SKM-1 (cell line): ENCODE results near the gene ADAMTS17.

Source experiments
- DNase-seq: peaks from one replicate; lab custom pipeline; 2025; ENCODE audit not compliant: unreplicated experiment; lab: John Stamatoyannopoulos, UW

Gene ADAMTS17

DNA sequence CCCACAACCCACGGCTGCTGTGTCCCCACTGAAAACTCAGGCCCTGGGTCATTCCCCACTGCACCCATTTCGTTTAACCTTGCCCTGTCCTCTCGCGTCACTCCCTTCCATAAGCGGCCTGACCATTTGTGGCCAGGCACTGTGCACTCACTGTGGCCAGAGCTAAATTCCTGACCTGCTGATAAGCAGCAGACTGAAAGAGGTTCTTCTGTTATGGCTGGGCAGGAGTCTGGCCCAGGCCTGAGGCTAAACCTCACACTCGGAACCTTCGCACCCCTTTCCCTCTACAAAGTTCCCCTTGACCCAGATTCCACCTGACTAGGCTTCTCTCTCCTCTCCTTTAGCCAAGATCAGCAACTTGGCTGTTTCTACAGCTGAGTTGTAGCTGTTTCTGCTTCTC lies 62.3 kb downstream of the ADAMTS17 start:
- DNase-seq: no peak

DNA sequence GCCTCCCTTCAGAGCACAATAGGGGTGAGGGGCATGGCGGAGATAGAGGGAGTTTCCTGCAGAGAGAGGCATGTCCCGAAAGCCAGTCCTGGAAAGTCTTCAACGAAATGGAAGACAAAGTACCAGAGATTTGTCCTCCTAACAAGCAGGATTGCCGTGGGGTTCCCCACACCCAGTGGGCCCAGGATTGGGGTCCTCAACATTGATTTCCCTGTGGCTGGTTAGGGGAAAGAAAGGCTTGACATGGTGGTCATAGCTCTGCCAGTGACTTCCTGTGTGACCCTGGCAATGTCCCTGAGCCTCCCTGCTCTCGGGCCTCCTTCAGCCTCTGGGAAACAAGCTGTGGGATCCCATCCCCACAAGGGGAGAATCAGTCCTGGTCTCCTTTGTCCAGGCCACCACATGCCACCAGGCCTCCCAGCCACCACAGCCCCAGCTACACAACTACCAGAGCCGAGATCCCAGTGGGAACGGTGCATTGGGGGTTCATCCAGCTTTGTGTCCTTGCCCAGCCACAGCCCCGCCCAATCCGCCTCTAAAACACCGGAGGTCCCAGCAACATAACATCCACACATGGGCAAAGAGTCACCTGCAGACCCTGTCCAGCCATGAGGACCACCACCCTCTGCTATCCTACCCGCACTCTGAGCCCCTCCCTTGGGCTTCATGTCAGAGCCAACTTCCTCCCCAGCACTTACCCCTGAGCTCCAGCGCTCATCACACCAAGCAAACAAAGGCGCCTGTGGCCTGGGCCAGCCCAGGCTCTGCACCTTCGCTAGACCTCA lies 63.0 kb downstream of the ADAMTS17 start:
- no peak for DNase-seq

DNA sequence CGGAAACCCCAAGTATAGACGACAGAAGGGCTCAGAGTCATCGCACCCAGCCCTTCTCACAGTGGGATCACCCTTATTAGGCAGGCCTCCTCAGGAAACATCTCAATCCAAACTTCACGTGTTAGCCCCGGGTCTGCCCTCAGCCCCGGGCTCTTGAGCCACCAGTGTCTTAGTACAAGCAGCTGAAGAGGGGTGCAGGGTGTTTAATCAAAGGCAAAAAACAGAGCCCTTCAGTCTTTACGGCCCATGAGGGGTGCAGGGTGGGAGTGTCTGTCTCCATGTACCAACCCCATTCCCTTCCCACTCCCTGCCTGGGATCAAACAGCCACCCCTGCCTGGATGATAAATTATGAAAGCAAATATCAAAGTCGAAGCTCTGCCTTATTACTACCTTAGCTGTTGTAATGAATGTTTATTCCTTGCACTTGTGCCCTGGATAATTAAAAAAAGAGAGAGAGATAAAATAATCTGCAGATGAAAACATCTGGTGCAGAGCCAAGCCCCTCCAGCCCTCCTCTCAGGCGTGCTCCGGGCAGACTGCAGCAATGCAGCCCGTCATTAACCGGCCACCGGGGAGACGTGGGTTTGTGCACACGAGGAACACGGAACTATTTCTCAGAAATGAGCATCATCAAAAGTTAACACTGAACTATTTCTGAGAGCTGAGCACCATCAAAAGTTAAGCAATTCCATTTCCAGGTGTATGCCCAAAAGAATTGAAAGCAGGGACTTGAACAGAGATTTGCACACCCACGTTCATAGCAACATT lies 64.5 kb downstream of the ADAMTS17 start:
- no peak for DNase-seq

DNA sequence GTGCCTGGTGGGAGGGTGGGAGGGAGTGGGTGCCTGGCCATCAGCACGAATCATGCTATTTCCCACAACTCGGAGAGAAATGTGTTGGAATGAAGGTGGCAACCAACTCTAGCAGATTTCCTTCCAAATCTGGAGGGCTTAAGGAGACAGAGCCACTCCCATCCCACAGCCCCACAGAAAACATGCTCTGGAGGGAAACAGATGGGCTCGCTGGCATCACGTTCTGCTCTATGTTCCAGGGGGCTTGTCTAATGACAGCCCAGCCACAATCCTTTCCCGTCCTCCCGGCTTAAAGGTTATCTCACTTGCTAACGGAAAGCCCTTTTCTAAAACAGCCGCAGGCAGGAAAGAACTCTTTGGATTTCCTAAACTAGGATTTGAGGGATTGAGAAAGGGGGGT lies 65.3 kb downstream of the ADAMTS17 start:
- DNase-seq: no peak

DNA sequence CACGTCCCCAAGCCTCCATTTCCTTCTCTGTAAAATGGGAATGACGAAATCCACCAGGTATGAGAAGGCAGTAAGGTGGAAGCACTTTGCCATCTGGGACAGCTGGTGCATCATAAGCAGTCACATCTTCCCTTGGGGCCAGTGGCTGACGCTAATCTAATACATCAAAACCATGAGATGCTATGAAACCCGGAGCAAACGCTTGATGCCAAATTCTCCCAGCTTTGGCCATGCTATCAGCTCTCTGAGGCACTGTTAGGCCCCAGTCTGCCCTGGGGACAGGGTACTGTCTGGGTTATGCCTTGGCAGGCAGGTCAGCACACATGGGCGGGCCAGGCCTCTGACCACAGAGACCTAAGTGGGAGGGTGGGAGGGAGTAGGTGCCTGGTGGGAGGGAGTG lies 66.1 kb downstream of the ADAMTS17 start:
- DNase-seq: no peak

DNA sequence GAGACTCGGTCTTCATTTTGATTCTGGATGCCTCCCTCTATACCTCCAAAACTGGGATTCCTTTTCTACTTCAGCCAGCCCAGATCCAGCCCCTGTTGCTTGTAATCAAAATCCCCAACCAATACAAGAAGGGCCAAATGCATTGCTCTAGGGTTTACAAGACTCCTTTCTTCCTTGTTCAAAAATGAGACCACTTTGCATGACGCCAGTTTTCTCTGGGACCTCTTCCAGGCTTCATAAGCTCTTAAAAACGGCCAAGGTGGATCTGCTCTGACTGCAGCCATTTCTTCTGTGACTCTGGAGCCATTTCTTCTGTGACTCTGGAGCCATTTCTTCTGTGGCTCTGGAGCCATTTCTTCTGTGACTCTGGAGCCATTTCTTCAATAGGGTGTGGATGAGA lies 71.9 kb downstream of the ADAMTS17 start:
- no peak for DNase-seq

DNA sequence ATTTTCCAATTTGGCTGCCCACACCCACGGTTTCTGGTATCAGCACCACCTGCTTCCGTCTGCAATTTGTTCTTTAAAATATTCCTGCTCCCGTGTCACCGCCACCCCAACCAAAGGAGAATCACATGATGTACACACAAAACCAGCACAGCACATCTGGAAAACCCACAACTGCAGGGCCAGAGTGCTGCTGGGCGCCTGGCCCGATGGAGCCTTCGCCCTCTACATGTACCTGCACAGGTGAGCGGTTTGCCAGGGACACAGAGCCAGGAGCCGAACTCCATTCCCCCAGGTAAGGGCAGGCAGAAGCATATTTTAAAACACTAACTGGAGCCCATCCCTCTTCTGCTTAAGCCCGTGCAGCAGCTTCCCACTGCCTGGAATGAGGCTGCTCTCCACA lies 75.6 kb downstream of the ADAMTS17 start:
- no peak for DNase-seq

DNA sequence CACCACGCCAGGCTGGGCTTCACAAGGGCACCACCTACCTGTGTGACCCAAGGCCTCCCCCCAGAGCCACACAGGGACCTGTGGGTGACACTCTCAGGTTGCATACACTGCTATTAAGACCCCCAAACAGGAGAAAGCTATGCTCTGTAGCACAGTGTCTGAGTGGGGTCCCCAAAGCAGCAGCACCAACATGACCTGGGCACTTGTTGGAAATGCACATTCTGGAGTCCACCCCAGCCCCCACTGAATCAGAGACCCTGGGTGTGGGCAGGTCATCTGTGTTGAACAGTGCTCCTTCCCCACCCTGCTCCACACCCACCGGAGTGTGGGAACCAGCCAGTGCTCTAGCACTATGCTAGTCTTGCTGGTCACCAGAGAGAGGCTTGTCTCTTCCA lies 76.1 kb downstream of the ADAMTS17 start:
- no peak for DNase-seq

DNA sequence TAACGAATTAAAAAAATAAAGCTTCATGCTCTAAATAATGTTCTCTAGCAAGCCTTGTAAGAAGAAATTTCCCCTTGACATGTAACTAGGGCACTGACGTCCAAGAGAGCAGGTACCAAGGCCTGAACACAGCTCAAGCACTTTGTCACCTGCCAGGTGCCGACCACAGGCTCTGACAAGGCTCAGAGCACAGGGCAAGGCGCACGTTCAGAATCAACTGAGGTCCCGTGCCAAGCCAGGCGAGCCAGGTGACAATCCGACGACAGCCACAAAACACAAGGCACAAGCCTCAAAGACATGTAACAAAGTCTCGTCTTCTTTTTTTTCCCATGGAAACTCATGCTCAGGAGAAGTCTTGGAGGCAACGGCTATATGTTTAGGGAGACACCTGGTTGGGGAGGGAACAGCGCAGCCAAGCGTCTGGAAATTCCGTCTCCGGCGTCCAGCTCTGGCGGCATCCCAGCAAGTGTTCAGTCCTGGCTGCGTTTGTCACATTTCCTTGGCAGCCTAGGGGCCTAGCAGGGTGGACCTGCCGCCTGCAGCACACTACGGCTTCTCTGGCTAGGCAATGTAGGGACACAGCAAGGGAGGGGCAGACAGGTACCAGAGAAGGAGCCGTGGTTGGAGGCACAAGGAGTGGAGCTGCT lies 76.7 kb downstream of the ADAMTS17 start:
- no peak for DNase-seq

DNA sequence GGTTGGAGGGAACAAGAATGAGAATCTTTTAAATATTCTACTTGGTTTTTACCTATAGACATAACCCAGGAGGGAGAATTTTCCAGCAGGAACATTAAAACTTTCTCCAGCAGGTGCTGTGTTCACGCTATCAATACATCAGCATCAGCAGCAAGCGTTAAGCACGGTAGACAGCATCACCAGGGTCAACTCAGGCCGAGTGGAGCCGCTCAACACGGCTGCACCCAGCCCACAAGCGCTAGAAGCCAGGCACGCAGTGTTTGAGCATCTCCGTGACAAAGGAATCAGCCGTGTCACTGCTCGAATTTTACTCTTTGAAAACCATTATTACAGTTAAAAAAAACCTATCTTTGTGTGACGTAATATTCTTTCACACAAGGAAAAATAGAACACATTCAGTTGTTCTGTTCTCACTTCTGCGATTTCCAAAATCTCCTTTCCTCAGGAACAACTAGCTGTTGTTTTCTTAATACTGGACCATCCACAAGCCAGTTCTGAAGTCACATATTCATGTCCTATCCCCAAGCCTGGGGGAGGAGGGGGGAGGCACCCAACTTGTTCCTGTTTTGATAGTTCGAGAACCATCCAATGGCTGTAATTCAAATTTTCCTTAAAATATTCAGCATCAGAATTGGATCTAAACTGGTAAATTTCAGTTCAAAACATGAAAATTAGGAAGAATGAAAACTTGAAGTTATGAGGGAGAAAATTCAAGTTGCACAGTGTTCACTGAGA lies 77.9 kb downstream of the ADAMTS17 start:
- no peak for DNase-seq

DNA sequence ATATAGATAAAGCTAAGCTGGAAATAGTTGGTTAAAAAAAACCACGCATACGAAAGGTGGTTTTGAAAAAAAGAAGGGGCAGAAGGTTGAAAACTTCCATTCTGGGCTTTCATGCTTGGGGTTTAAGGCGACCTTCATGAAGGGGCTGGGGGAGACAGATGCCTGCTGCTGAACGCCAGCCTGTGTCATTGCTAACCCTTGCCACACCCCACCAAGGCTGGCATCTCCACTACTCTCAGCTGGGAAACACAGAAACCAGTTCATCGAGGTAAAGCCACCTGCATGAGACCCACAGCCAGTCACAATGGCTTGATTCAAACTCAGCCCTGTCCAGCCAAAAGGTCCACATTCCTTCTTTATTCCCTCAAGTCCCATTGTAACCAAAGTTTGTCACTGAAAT lies 78.7 kb downstream of the ADAMTS17 start:
- no peak for DNase-seq

DNA sequence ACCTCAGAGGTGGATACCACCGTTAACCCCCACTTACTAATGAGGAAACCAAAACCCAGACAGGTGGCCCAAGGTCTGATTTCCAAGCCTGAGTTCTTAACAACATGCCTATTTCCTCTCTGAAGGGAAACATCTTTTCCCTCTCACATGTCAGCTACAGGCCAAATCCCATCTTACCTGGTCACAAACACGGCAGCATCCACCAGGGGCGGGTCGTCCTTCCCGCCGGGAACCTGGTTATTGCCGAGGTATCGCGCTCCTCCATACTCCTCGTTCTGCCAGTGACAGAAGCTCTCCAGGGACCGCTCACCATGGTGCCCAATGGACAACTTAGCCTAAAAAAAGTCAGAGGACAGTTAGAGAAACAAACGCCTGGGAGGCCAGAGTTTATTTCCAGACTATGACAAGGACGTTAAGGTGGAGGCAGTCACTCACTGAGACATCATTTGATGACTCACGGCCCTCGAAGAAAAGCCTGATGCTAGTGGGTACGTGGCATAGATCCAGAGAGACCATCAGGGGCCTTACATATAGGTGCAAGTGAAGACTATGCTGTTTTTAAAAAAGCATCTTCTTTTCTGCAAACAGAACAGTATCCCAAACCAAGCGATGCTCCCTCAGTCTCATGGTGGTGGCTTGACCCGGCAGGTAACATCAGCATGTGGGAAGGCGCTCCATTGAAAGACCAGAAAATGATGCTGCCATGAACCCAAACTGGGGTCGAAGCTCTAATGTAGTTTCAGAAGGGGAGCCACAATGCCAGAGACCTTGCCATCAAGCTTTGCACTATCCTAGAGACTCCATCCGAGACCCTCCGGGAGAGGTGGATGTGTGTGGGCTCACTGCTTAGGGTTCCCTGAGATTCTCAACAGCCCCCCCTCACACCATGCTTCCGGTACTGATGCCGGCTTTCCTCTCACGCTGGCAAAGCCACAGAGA lies 80.2 kb downstream of the ADAMTS17 start:
- no peak for DNase-seq

DNA sequence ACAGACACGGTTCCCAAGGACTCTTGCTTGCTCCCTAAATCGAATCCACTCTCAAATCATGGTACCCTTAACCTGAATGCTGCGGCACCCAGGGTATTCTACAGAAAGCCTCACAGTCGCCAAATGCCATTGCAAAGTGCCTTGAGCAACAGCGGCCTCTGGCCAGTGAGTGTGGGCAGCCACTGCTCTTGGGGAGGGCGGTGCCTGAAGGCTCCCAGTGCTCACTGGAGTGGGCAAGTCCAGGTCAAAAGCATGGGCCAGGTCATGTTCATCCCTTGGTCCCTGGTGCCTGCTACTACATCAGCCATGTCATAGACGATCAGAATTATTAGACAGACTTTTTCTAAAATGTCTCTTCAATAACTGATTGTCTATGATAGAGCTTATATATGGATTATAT lies 82.5 kb downstream of the ADAMTS17 start:
- no peak for DNase-seq

DNA sequence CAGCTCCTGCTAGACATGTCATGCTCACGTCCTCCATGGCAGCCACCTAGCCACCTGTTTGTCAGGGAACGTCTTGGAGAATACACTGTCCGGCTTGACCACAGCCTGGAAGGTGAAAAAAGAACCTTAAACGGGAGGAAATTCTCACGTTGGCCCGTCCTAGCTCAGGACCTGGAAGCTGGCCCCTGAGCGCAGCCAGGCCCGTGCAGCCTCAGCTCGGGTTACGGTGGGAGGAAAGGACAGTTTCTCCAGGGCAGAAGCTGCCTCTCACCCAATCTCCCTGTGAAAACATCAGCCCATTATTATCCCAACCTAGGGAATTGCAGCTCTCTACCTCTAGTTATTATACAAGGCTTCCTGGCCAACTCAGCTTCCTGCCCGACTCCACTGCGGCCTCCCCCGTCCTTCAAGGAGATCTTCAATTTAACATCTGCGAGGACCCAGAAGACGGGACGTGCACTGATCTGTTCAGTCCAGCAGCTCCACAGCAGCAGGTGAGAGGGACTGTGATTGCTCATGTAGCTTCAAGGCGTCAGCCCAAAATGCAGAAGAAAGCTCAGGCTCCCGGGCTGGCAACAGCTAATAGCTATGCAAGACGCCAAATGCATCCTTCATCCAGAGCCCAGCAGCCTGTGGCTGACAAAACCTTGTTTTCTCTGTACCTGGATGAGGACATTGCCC lies 84.7 kb downstream of the ADAMTS17 start:
- DNase-seq: no peak

DNA sequence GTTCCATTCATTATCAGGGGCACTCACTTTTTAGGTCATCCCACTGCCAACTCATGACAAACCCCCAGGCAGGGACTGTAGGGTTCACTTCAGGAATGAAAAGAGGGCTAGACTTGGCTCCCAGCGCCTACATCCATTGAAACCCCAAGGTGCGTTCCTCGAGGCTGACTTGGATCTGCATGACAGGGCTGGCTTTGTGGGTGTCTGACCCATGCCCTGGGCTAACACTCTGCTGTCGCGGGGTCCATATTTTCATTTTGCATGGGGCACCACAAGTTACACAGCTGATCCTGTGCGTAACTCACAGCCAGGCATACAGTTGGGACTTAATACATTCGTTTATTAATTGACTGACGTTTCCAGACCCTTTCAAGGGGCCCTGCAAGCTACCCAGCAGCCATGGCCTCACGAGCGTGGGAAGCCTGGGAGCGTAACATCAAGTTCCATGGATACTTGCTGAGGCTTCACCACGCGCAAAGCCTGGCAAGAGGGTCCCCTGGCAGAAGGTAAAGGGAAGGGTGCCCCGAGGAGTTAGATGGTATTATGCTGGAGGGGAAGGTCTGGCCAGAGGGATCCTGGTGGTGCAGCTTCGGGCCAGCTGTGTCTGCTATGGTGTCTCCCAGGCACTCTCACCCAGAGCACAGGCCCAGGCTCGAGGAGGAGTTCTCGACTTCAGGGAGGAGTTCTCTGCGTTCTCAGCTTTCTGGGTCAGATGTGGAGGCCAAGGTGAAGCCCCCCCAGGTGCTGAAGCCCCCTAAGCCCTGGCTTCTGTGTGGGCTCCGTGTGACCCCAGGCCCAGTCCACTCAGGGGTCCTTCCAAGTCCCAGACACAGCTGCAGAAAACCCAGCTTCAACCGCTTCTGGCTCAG lies 85.4 kb downstream of the ADAMTS17 start:
- DNase-seq: no peak

DNA sequence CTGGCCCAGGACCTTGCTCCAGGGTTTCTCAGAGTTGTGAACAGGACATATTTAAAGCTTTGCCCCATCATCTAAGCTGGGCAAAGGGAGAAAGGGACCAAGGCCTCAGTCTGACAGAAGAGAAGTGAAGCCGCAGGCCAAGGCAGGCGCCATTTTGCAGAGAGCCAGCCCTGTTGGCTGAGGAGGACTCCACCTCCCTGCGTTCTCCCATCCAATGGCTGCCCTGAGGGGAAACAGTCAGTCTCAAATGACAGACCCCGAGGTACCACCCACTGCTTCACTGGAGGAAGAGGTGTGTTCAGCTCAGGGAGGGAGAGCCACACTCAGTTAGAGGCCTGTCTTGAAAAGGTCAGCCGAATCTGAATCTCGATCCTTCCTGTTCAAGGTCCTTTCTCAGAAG lies 86.1 kb downstream of the ADAMTS17 start:
- DNase-seq: no peak

DNA sequence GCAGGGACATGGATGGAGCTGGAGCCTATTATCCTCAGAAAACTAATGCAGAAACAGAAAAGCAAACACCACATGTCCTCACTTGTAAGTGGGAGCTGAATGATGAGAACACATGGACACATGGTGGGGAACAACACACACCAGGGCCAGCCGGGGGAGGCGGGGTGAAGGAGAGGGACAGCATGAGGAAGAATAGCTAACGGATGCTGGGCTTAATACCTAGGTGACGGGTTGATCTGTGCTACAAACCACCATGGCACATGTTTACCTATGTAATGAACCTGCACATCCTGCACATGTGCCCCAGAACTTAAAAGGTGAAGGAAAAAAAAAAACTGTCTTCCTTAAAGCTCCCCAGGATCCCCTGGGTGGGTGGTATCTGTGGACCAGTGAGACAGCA lies 87.1 kb downstream of the ADAMTS17 start:
- DNase-seq: no peak

DNA sequence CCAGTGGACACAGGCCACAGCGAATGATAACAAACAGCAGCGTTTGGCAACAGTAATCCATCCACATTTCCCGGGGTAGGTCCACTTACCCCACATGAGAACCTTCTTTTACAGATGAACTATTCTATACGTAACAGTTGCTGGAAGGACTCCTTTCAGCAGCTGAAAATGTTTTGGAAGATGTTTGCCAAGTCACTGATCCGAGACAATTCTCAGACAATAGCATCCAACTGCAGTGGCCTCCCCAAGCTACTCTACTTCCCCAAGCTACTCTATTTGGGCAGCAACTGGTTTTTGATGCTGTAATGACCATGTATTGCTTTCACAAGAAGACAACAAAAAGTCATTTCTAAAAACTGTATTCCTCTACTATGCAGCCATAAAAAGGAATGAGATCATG lies 87.5 kb downstream of the ADAMTS17 start:
- no peak for DNase-seq

DNA sequence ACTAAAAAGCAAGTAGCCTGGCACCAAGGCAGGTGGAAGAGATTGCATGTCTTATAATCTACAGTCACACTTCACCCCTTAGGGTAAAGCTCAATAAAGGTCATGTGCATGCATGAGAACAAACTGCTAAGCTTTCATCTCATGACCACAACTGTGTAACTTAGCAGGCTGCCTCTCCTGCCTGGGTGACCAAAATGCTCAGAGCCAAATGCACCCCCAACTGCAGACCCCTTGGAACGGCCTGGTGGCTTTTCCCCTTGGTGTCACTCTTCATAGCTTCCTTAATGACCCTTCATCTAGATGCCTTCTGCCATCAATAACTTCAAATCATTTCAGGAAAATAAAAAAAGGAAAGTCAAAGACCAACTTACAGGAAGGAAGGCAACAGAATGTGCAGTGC lies 88.1 kb downstream of the ADAMTS17 start:
- no peak for DNase-seq
